HEK293 (cell line): ENCODE data around the gene CIART.

ENCODE experiments used
- CTCF ChIA-PET: fragments of 350-600 bp; formaldehyde crosslinking; extraction: SDS; loops from one replicate; lab custom pipeline; 2021; ENCODE audit warnings: antibody characterized with exemption; lab: Yijun Ruan, JAX
- POLR2A ChIA-PET: fragments of 300-600 bp; formaldehyde crosslinking; extraction: SDS; loops from one replicate; lab custom pipeline; 2020; ENCODE audit warnings: antibody characterized with exemption, inconsistent platforms; lab: Yijun Ruan, JAX
- H3K27ac ChIP-seq: fragments of 200-500 bp; sonication (Bioruptor generic); 2 replicates; pipeline ENCODE4 v1.5.1; 2014; ENCODE audit warnings: low read depth, low read length, control low read depth, inconsistent platforms; ENCODE audit errors: extremely low read depth
- H3K36me3 ChIP-seq, 2 experiments: fragments of 200-500 bp in 1 of 2; sonication (Bioruptor generic) in 1 of 2; 1 replicate in 1 of 2; 2 replicates in 1 of 2; pipeline ENCODE4 v1.5.1; 2014 to 2017; ENCODE audit warnings: inconsistent platforms in 2 of 2, low read length in 2 of 2; ENCODE audit not compliant: control insufficient read depth in 2 of 2, insufficient read depth in 1 of 2
- H3K4me1 ChIP-seq: fragments of 200-500 bp; sonication (Bioruptor generic); 2 replicates; pipeline ENCODE4 v1.5.1; 2014; ENCODE audit warnings: mild to moderate bottlenecking, low read length, inconsistent platforms; ENCODE audit not compliant: control insufficient read depth, insufficient read depth
- H3K4me3 ChIP-seq: 2 replicates; pipeline ENCODE4 v1.5.1; 2011; ENCODE audit warnings: low read depth, mild to moderate bottlenecking, control low read depth, low read length, moderate library complexity
- H3K9me3 ChIP-seq: fragments of 200-500 bp; sonication (Bioruptor generic); 2 replicates; pipeline ENCODE4 v1.5.1; 2014; ENCODE audit warnings: low read depth, low read length, inconsistent platforms; ENCODE audit not compliant: control insufficient read depth, insufficient read depth
- BCL11A ChIP-seq: fragments of 450-650 bp; formaldehyde crosslinking; IDR thresholded peaks from 2 replicates; pipeline ENCODE4 v1.5.1; 2016; ENCODE audit warnings: low read depth, missing biosample characterization, missing genetic modification characterization
- CTCF ChIP-seq: fragments of 450-650 bp; formaldehyde crosslinking; IDR thresholded peaks from 2 replicates; pipeline ENCODE4 v1.5.1; 2016; ENCODE audit warnings: missing biosample characterization, missing genetic modification characterization
- IKZF3 ChIP-seq: fragments of 450-650 bp; IDR thresholded peaks from 2 replicates; pipeline ENCODE4 v1.5.0; 2018; ENCODE audit warnings: missing biosample characterization, mild to moderate bottlenecking, missing genetic modification characterization, moderate library complexity
- PATZ1 ChIP-seq: fragments of 450-650 bp; formaldehyde crosslinking; IDR thresholded peaks from 2 replicates; pipeline ENCODE4 v1.5.1; 2016; ENCODE audit warnings: missing biosample characterization, missing genetic modification characterization
- PRDM4 ChIP-seq: fragments of 450-650 bp; formaldehyde crosslinking; IDR thresholded peaks from 2 replicates; pipeline ENCODE4 v1.5.1; 2017; ENCODE audit warnings: missing biosample characterization, missing genetic modification characterization
- REPIN1 ChIP-seq: fragments of 450-650 bp; formaldehyde crosslinking; IDR thresholded peaks from 2 replicates; pipeline ENCODE4 v1.5.1; 2017; ENCODE audit warnings: missing biosample characterization, missing genetic modification characterization, low read depth
- YY1 ChIP-seq: fragments of 450-650 bp; formaldehyde crosslinking; IDR thresholded peaks from 2 replicates; pipeline ENCODE4 v1.5.1; 2018; ENCODE audit warnings: missing biosample characterization, missing genetic modification characterization
- ZBTB6 ChIP-seq: fragments of 450-650 bp; formaldehyde crosslinking; IDR thresholded peaks from 2 replicates; pipeline ENCODE4 v1.5.1; 2017; ENCODE audit warnings: missing biosample characterization, missing genetic modification characterization
- ZBTB8A ChIP-seq: fragments of 450-650 bp; formaldehyde crosslinking; IDR thresholded peaks from 2 replicates; pipeline ENCODE4 v1.5.1; 2016; ENCODE audit warnings: missing biosample characterization, missing genetic modification characterization
- ZIC2 ChIP-seq: fragments of 450-650 bp; formaldehyde crosslinking; IDR thresholded peaks from 2 replicates; pipeline ENCODE4 v1.5.1; 2016; ENCODE audit warnings: missing biosample characterization, missing genetic modification characterization
- ZNF274 ChIP-seq, 2 experiments: fragments of 200-500 bp in 1 of 2; fragments of 450-650 bp in 1 of 2; sonication (Bioruptor generic) in 1 of 2; formaldehyde crosslinking in 1 of 2; IDR thresholded peaks; 2 replicates each; pipeline versions ENCODE4 v1.5.1 to v1.6.1; 2014 to 2016; ENCODE audit warnings: borderline replicate concordance in 1 of 2, inconsistent platforms in 1 of 2, low read length in 1 of 2, missing biosample characterization in 1 of 2, missing genetic modification characterization in 1 of 2
- ZNF341 ChIP-seq: fragments of 450-650 bp; formaldehyde crosslinking; IDR thresholded peaks from 2 replicates; pipeline ENCODE4; 2016; ENCODE audit warnings: low read depth, missing biosample characterization, missing genetic modification characterization
- ZNF366 ChIP-seq: fragments of 450-650 bp; formaldehyde crosslinking; conservative IDR thresholded peaks from 2 replicates; pipeline ENCODE4 v1.5.1; 2016; ENCODE audit warnings: missing biosample characterization, missing genetic modification characterization
- ZNF37A ChIP-seq: fragments of 450-650 bp; IDR thresholded peaks from 2 replicates; pipeline ENCODE4 v1.5.1; 2018; ENCODE audit warnings: missing biosample characterization, missing genetic modification characterization
- ZNF398 ChIP-seq: fragments of 450-650 bp; formaldehyde crosslinking; IDR thresholded peaks from 2 replicates; pipeline ENCODE4 v1.5.1; 2017; ENCODE audit warnings: missing biosample characterization, missing genetic modification characterization
- ZNF549 ChIP-seq: fragments of 450-650 bp; IDR thresholded peaks from 2 replicates; pipeline ENCODE4 v1.5.1; 2018; ENCODE audit warnings: missing biosample characterization, missing genetic modification characterization, mild to moderate bottlenecking, inconsistent platforms, moderate library complexity
- ZNF830 ChIP-seq: fragments of 450-650 bp; IDR thresholded peaks from 2 replicates; pipeline ENCODE4 v1.5.0; 2018; ENCODE audit warnings: missing biosample characterization, missing genetic modification characterization, low read depth, mild to moderate bottlenecking, moderate library complexity

The CIART gene

GRCh38 chr1:150256198-150256553, 26.2 kb upstream of the CIART start (continued):
- no peak for TF ChIP-seq ZNF274 (IDR thresholded peaks at IDR 0.05; ENCODE audit: low read length)
- no peak for TF ChIP-seq ZNF274 (tag by site-specific recombination; IDR thresholded peaks at IDR 0.05; ENCODE audit: borderline replicate concordance)
- 0 out of 2 replicates have a peak, but pooled peaks have one; percentile 11 for TF ChIP-seq PATZ1 (tag by site-specific recombination)

GRCh38 chr1:150256554-150257341, 25.6 kb upstream of the CIART start:
- TF ChIP-seq ZBTB8A (tag by site-specific recombination) (peak; percentile 77), ZNF549 (tag by site-specific recombination) (no peak), ZIC2 (peak; percentile 43), ZNF398 (peak; percentile 82), IKZF3 (tag by site-specific recombination) (peak; percentile 76), PRDM4 (tag by site-specific recombination) (peak; percentile 64; the same call in 1 of the 2 replicates), ZNF830 (no peak), ZNF341 (tag by site-specific recombination) (peak; percentile 89)
- no peak overlapping the region for H3K4me3 ChIP-seq
- CTCF ChIA-PET, result interaction anchor here (0.6 to 6.3 kb wide), 25 partner anchors 9 to 739 kb away, joined by 3 to 101 read pairs (median 6); partner anchors contain the start of genes APH1A, C1orf54, CIART and FALEC
- H3K9me3 ChIP-seq, result no peaks in the 10 kb centered on the region
- POLR2A ChIA-PET, result interaction anchor here (1.0 to 2.5 kb wide), 4 partner anchors 12 to 46 kb away, joined by 3 to 6 read pairs (median 4); partner anchors contain the start of genes APH1A and C1orf54
- H3K27ac ChIP-seq, result no peak overlapping the region
- peaks cover 12% of the 10 kb centered on the region; the same call in 1 of the 2 replicates for H3K4me1 ChIP-seq
- H3K36me3 ChIP-seq, result no peaks in the 10 kb centered on the region

GRCh38 chr1:150257624-150258585, 24.4 kb upstream of the CIART start, which contains the start of gene CA14:
TSS of gene CA14 (plus strand) at chr1:150257774. CDS start at chr1:150258129, 355 bp downstream.
- ChIA-PET CTCF (interaction anchor here (6.3 kb wide), 1 partner anchor 23 kb away, joined by 101 read pairs; the partner anchor contains the start of gene CIART), POLR2A (interaction anchor here (0.6 to 2.5 kb wide), 4 partner anchors 11 to 743 kb away, joined by 3 to 6 read pairs (median 4); partner anchors contain the start of genes APH1A, C1orf54 and CIART)
- no peak within 1 kb of the TSS for H3K27ac ChIP-seq
- H3K36me3 ChIP-seq, result no peaks in the 10 kb centered on the region
- peaks cover 12% of the 10 kb centered on the region; the same call in 1 of the 2 replicates for H3K4me1 ChIP-seq
- no peak within 1 kb of the TSS for H3K4me3 ChIP-seq
- no peaks in the 10 kb centered on the region for H3K9me3 ChIP-seq
- TF ChIP-seq YY1 (tag by site-specific recombination) (no peak), BCL11A (tag by site-specific recombination) (no peak), ZNF366 (tag by site-specific recombination) (0 out of 2 replicates have a peak, but pooled peaks have one; percentile 32), REPIN1 (no peak), ZNF37A (tag by site-specific recombination) (no peak), CTCF (tag by site-specific recombination) (no peak), ZBTB6 (tag by site-specific recombination) (peak; percentile 50; the same call in 1 of the 2 replicates)
